ENCODE data around the gene SRPRB. TPM values are rescaled to one million over a fixed set of nuclear protein-coding genes. Genes with fewer than 3 reads are reported as not detected.

Gene SRPRB
- polyA plus RNA-seq, 1 donor from 2014 or later, result 46.9 TPM

DNA sequence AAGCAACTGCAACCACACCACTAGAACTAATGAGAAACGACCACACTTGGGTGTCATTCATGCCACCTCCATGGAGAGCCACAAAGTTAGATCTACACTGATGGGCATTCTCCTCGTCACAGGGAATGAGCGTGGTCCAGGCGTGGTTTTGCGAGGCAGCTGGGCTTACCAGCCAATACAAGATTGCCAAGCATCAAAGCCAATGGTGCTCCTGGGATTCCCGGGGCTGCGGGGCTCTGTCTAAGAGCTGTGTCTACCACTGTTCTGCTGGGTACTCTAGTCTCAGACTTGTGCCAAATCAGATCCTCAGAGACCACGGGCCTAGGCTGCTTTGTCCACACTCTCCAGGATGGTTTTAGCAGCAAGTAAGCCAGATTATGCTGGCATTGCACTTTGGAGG, 46.3 kb downstream of the SRPRB start:
- no peak overlapping the region for H3K4me2 ChIP-seq (ENCODE audit: low read length)
- no peak overlapping the region for H2AFZ ChIP-seq (ENCODE audit: low read depth, low read length)
- H3K9me2 ChIP-seq (ENCODE audit: insufficient read depth, low read length), result no peaks in the 10 kb centered on the region
- H3K4me3 ChIP-seq (ENCODE audit: low read length), result no peak overlapping the region
- H3K79me2 ChIP-seq (replicated peaks; ENCODE audit: insufficient read depth, low read length), result no peaks in the 10 kb centered on the region
- H3K27me3 ChIP-seq (ENCODE audit: insufficient read depth, low read depth, low read length), result no peaks in the 10 kb centered on the region
- H3K27ac ChIP-seq (ENCODE audit: low read length), result no peak overlapping the region
- H3F3A ChIP-seq (ENCODE audit: insufficient read depth, low read length, poor library complexity, severe bottlenecking), result no peaks in the 10 kb centered on the region
- H3K9ac ChIP-seq (ENCODE audit: low read length), result no peak overlapping the region
- H4K20me1 ChIP-seq (ENCODE audit: insufficient read depth), result no peaks in the 10 kb centered on the region
- no peaks in the 10 kb centered on the region for H3K36me3 ChIP-seq (ENCODE audit: insufficient read depth, low read length)
- TF ChIP-seq MXI1 (conservative IDR thresholded peaks at IDR 0.05; ENCODE audit: poor library complexity, severe bottlenecking) (no peak), SMC3 (conservative IDR thresholded peaks at IDR 0.05; ENCODE audit: poor library complexity) (no peak), TAF1 (IDR thresholded peaks at IDR 0.05; ENCODE audit: low read depth) (no peak), EP300 (conservative IDR thresholded peaks at IDR 0.05; ENCODE audit: poor library complexity, severe bottlenecking) (no peak), POLR2AphosphoS5 (IDR thresholded peaks at IDR 0.05) (no peak), EZH2 (IDR thresholded peaks at IDR 0.05; ENCODE audit: borderline replicate concordance, insufficient read depth, low read length, poor library complexity, severe bottlenecking) (no peak), RAD21 (conservative IDR thresholded peaks at IDR 0.05) (no peak)
- TF ChIP-seq, protein P1, sequence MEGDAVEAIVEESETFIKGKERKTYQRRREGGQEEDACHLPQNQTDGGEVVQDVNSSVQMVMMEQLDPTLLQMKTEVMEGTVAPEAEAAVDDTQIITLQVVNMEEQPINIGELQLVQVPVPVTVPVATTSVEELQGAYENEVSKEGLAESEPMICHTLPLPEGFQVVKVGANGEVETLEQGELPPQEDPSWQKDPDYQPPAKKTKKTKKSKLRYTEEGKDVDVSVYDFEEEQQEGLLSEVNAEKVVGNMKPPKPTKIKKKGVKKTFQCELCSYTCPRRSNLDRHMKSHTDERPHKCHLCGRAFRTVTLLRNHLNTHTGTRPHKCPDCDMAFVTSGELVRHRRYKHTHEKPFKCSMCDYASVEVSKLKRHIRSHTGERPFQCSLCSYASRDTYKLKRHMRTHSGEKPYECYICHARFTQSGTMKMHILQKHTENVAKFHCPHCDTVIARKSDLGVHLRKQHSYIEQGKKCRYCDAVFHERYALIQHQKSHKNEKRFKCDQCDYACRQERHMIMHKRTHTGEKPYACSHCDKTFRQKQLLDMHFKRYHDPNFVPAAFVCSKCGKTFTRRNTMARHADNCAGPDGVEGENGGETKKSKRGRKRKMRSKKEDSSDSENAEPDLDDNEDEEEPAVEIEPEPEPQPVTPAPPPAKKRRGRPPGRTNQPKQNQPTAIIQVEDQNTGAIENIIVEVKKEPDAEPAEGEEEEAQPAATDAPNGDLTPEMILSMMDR (IDR thresholded peaks at IDR 0.05; ENCODE audit: poor library complexity, severe bottlenecking), result no peak
- TF ChIP-seq, protein P2, sequence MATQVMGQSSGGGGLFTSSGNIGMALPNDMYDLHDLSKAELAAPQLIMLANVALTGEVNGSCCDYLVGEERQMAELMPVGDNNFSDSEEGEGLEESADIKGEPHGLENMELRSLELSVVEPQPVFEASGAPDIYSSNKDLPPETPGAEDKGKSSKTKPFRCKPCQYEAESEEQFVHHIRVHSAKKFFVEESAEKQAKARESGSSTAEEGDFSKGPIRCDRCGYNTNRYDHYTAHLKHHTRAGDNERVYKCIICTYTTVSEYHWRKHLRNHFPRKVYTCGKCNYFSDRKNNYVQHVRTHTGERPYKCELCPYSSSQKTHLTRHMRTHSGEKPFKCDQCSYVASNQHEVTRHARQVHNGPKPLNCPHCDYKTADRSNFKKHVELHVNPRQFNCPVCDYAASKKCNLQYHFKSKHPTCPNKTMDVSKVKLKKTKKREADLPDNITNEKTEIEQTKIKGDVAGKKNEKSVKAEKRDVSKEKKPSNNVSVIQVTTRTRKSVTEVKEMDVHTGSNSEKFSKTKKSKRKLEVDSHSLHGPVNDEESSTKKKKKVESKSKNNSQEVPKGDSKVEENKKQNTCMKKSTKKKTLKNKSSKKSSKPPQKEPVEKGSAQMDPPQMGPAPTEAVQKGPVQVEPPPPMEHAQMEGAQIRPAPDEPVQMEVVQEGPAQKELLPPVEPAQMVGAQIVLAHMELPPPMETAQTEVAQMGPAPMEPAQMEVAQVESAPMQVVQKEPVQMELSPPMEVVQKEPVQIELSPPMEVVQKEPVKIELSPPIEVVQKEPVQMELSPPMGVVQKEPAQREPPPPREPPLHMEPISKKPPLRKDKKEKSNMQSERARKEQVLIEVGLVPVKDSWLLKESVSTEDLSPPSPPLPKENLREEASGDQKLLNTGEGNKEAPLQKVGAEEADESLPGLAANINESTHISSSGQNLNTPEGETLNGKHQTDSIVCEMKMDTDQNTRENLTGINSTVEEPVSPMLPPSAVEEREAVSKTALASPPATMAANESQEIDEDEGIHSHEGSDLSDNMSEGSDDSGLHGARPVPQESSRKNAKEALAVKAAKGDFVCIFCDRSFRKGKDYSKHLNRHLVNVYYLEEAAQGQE (IDR thresholded peaks at IDR 0.05; ENCODE audit: borderline replicate concordance), result no peak
- H3K9me3 ChIP-seq (ENCODE audit: low read length), result no peaks in the 10 kb centered on the region

DNA sequence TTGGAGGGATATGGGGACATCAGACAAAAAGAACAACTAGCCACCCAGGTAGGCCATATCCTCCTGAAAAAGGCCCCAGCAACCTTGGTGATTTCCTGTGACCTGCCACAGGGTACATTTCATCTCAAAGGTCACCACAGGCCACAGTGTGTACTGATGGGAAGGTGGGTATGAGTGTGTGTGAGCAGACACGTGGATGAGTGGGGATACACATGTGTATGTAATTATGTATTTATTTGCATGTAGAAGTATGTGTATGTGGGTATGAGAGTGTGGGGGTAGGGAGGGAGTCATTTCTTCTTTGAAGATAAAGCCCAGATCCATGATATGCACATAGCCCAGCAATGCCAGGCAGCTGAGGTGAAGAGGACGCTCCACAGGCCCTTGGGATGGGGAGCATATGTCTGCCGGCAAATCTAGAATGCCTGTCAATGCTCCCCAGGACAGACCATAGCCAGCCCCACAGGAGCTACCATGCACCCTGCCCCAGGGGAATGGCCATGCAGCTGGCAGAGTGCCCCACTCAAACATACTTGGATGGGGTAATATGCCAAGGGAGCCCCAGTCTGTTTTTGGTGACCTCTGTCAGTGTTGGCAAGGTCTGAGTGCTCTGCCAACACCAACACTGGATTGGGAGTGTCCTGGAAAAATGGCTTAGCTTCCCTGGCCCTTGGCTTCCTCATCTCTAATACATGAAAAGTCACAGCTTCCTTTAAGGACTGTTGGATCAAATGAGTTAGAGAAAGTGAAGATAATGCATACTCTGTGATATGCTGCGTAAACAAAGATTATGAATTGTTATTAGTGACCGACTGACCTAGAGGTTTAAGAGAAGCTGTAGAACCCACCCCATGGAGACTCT, 47.7 kb downstream of the SRPRB start:
- H3K36me3 ChIP-seq (ENCODE audit: insufficient read depth, low read length), result no peaks in the 10 kb centered on the region
- TF ChIP-seq, protein P1 (IDR thresholded peaks at IDR 0.05; ENCODE audit: poor library complexity, severe bottlenecking), result no peak
- TF ChIP-seq EP300 (conservative IDR thresholded peaks at IDR 0.05; ENCODE audit: poor library complexity, severe bottlenecking), result no peak
- no peak for TF ChIP-seq TAF1 (IDR thresholded peaks at IDR 0.05; ENCODE audit: low read depth)
- no peak for TF ChIP-seq EZH2 (IDR thresholded peaks at IDR 0.05; ENCODE audit: borderline replicate concordance, insufficient read depth, low read length, poor library complexity, severe bottlenecking)
- TF ChIP-seq, protein P2 (IDR thresholded peaks at IDR 0.05; ENCODE audit: borderline replicate concordance), result no peak
- TF ChIP-seq MXI1 (conservative IDR thresholded peaks at IDR 0.05; ENCODE audit: poor library complexity, severe bottlenecking), result no peak
- TF ChIP-seq POLR2AphosphoS5 (IDR thresholded peaks at IDR 0.05), result no peak
- no peak for TF ChIP-seq SMC3 (conservative IDR thresholded peaks at IDR 0.05; ENCODE audit: poor library complexity)
- TF ChIP-seq RAD21 (conservative IDR thresholded peaks at IDR 0.05), result no peak
- H4K20me1 ChIP-seq (ENCODE audit: insufficient read depth), result no peaks in the 10 kb centered on the region
- H3K79me2 ChIP-seq (replicated peaks; ENCODE audit: insufficient read depth, low read length), result no peaks in the 10 kb centered on the region
- H3K9me3 ChIP-seq (ENCODE audit: low read length), result no peaks in the 10 kb centered on the region
- H3K9ac ChIP-seq (ENCODE audit: low read length), result no peak overlapping the region
- H3K27ac ChIP-seq (ENCODE audit: low read length), result no peak overlapping the region
- no peak overlapping the region for H2AFZ ChIP-seq (ENCODE audit: low read depth, low read length)
- no peak overlapping the region for H3K4me3 ChIP-seq (ENCODE audit: low read length)
- no peak overlapping the region for H3K4me2 ChIP-seq (ENCODE audit: low read length)
- no peaks in the 10 kb centered on the region for H3K9me2 ChIP-seq (ENCODE audit: insufficient read depth, low read length)
- H3F3A ChIP-seq (ENCODE audit: insufficient read depth, low read length, poor library complexity, severe bottlenecking), result no peaks in the 10 kb centered on the region
- H3K27me3 ChIP-seq (ENCODE audit: insufficient read depth, low read depth, low read length), result no peaks in the 10 kb centered on the region

Measured in neural cell (in vitro differentiated cells).